Brain pericyte (primary cell): ENCODE results near the gene RAET1L.
"Not testable (repeated sequence)": the region's sequence is repeated elsewhere in the genome, so short reads cannot be mapped to it uniquely, and the experiment has no call there.

Experiments used
- DNase-seq: peaks from one replicate; pipeline ENCODE4 v3.0.0-alpha.2; 2012; ENCODE audit warnings: low read depth, low spot score

Gene RAET1L, protein sequence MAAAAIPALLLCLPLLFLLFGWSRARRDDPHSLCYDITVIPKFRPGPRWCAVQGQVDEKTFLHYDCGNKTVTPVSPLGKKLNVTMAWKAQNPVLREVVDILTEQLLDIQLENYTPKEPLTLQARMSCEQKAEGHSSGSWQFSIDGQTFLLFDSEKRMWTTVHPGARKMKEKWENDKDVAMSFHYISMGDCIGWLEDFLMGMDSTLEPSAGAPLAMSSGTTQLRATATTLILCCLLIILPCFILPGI

DNA sequence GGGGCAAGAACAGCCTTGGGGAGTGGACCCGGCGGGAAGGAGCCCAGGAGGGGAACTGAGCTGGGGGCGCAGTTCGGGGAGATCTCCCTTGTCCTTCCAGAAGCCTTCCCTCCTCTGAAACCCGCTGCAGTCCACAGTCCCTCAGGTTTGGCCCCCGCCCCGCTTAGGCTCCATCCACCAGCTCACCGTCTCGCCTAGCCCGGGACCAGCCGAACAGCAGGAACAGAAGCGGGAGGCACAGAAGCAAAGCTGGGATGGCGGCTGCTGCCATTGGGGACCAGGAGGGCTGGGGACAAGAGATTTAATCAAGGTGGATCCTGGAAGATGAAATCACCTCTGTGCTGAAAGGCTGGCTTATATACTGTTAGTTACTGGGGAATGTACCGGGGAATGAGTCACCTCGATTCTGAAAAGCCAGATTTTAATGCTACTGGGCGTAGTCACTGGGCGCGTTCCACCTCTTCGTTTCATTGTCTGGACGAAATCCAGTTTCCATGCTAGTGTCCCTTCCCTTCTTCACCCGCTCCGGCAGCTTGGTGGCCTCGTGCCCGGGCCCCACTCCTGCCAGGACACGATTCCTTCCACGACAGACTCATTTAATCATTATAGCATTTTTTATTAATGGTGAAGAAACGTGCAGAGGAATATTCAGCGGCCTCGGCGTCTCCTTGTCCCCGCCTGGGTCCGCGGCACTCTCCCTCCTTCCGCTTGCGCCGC lies at the start of gene RAET1L:
Gene RAET1L, minus strand, starts transcription at position 332 of the 717 bp plus-strand sequence. Its CDS starts 61 bp downstream, at position 271.
- no peak for DNase-seq

DNA sequence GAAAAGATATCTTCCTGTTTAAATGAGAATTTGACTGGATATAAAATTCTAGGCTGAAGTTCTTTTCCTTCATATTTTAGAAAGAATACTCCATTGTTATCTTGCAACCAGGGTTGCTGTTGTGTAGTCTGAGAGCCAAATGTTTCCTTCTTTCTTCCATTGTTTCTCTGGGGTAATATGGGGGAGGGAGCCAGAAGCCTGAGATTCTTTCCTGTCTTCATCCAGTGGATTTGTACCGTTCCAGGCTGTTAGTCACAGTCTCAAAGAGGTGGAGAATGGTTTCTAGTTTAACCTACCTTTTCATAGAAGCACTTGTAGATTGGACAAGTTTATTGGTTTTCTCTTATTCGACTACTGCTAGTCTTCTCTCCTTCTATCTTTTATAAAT lies 49.7 kb upstream of the RAET1L start:
- no peak for DNase-seq

DNA sequence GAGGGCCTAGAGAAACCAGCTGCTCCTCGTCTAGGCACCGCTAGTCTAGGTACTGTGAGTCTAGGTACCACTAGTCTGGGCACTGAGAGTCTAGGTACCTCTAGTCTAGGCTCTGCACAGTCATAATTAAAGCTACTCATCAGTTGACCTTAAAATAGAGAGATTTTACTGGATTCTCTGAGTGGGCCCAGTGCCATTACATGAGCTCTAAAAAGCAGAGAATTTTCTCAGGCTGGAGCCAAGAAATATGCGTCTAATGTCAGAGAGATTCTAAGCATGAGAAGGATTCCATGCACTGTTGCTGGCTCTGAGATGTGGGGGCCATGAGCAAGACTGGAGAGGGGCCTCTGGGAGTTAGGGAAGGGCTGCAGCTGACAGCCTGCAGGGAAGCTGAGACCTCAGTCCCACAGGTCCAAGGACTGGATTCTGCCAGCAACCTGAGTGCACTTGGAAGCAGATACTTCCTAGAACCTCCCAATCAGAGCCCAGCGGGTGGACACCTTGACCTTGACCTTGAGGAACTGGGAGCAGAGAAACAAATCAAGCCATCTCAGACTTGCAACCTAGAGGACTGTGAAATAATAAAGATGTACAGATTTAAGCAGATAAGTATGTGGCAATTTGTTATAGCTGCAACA lies 49.2 kb upstream of the RAET1L start:
- not testable (repeated sequence) for DNase-seq

DNA sequence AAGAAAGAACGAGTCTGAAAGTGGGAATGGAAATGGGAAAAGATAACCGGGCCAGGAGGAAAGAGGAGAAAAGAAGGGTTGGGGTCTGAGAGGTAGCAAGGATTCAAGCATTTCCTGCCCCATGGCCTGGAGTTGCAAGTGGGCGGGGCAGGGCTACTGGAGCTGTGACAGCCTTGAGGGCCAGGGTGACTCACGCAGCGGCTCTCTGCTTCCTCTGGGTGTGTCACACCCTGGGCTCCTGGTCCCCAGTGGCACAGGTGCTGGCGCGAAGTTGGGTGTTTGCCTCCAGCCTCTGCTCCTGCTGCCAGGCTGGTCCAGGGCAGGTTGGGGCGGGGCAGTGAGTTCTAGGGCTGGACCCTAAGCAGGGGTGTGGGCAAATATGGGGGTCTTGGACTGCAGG lies 46.9 kb upstream of the RAET1L start:
- no peak for DNase-seq

DNA sequence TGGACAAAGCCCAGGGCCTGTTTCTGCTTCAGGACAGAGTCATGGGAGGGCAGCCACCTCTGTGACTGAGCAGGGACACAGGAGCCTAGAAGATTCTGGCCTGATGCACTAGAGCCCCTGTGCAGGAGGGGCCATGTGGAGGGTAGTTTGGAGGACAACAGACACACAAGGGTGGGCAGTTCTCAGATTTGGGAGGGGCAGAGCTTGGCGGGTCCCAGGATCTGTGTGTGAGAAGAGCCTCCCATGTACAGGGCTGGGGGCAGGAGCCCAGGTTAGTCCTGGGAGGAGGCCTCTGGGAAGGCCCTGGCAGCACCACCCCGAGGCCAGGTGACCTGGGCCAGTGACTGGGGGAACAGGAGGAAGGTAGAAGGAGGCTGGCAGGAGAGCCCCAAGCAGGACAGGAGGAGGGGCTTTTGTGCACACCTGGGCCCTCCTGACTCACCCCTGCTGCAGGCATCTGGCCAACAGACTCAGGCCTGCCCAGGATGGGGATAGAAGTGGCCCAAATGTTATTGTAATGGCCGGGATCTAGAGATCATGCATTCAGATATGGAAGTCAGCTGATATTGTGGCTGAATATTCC lies 45.0 kb upstream of the RAET1L start:
- no peak for DNase-seq

DNA sequence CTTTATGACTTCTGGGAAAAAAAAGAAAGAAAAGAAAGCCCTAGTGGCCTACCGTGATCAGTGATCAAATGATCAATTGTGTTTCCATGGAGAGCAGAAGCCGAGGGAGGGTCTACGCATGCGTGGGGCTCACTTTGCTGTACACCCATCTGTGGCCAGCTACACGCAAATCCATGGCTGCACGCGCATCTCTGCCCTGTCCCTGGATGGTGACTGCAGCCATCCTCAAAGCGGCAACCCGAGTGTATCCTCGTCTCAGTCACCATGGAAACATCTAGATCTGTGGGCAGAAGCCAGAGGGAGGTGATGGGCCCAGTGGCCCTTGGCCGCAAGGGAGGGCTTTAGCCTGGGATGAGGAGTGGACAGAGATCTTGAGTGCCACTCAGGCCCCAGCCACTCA lies 44.4 kb upstream of the RAET1L start:
- DNase-seq, result no peak

DNA sequence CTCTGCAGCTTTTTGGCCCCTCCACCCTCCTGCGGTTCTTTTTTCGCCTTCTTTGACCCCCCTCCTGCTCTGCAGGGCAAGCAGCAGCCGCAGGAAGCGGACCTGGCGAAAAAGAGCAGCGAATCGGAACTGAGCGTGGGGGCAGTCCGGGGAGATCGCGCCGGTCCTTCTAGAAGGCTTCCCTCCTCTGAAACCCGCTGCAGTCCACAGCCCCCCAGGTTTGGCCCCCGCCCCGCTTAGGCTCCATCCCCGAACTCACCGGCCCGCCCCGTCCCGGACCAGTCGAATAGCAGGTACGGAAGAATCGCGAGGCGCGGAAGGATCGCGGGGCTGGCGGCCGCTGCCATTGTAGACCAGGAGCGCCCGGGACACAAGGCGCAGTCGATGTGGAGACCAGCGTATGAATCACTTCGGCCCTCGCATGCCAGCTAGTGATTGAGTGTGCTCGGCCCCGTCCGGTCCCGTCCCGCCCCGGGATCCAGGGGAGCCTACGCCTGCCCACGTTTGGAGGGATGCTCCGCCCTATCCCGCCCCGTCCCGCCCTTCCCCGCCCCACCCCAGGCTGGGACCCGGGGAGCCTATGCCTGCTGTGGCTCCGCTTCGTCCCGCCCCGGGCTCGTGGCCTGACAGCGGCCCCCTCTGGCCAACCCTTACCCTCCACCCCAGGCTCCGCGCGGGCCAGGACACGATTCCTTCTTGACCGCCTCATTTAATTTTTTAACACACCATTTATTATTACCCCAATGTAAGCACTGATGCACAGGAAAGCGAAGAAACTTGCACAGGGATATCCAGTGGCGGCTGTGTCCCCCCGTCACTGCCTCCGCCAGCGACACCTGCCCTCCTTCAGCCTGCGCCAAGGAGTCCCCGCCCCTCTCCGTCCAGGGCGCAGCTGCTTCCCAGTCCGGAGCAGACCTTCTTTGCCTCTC lies 43.7 kb upstream of the RAET1L start, which contains the start of gene ULBP3:
Gene ULBP3, minus strand, starts transcription at position 402 of the 929 bp plus-strand sequence. Its CDS starts 55 bp downstream, at position 347.
- peak; percentile 27 for DNase-seq

DNA sequence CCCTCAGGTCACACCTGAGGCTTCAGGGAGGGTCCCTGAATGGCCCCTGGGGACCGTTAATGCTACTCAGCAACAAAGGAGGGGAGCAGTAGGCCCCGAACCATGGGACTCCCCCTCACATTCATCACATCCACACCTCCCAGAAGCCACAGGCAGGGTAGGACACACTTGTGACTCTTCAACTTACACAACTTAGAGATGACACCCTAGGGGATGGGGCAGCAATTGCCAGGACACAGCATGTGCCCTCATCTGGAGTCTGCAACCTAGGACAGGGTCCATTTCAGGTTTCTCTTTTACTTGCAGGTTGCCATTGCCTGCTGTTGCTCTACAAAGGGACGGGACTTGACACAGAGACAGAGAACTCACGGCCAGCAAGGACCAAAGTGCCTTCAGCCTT lies 42.8 kb upstream of the RAET1L start:
- no peak for DNase-seq

DNA sequence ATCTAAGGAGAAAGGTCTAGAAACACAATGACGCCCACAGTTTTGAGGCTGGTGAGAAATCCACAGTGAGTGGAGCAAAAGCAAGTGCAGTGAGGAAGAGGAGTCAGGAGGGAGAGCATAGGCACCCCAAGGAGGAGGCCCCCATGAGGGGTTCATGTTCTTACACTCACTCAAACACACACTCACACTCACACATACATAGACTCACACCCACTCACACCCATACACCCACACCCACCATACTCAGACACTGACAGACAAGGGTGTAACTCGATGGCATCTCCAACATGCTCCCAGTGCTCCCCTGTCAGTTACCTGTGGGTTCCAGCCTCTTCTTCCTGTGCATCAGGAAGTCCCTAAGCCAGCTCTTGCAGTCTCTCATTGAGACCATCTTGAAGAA lies 39.8 kb upstream of the RAET1L start:
- no peak for DNase-seq

DNA sequence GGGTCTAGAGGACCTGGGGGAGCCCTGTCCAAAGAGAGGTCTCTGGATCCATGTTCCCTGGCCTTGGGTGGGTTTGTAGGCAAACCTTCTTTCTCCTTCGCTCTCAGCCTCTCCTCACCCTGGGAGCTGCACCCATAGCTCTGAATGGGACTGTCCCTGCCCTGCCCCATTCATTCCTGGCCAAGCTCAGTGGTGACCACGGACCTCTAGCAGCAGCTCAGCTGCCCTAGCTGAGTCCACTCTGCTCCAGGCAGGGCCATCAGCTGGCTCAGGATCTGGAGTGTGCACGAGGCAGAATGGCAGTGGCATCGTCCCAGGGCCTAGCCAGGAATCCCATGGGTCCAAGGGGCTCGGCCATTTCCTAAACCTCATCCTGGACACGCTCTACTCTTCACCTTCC lies 38.3 kb upstream of the RAET1L start:
- DNase-seq, result no peak

DNA sequence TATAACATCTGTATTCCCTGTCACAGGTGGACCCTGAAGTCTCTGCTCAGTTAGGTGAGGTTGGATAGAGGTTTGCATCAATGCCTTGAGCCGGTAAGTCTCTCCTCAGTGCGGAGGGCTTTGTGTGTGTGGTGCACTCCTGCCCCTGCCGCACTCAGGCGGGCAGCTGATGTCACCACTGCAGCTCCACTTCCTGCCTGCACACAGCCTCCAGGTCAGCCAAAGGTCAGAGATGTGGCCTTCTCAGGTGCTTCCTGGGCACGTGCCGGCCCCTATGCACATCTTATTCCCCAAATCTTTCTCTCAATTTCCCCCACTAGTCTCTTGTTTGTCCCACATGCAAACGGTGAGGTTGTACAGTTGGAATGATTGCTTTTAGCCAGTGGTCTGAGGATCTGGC lies 34.6 kb upstream of the RAET1L start:
- DNase-seq, result not testable (repeated sequence)

DNA sequence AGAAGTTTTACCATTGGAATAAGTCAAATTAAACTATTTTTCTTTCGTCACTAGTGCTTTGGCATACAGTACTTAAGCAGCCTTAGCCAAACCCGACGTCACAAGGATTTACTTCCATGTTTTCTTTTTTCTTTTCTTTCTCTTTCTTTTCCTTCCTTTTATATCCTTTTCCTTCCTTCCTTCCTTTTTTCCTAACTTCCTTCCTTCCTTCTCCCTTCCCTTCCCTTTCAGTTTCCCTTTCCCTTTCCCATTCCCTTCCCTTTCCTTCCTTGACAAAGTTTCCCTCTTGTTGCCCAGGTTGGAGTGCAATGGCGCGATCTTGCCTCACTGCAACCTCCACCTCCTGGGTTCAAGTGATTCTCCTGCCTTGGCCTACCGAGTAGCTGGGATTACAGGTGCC lies 33.7 kb upstream of the RAET1L start:
- DNase-seq, result no peak

DNA sequence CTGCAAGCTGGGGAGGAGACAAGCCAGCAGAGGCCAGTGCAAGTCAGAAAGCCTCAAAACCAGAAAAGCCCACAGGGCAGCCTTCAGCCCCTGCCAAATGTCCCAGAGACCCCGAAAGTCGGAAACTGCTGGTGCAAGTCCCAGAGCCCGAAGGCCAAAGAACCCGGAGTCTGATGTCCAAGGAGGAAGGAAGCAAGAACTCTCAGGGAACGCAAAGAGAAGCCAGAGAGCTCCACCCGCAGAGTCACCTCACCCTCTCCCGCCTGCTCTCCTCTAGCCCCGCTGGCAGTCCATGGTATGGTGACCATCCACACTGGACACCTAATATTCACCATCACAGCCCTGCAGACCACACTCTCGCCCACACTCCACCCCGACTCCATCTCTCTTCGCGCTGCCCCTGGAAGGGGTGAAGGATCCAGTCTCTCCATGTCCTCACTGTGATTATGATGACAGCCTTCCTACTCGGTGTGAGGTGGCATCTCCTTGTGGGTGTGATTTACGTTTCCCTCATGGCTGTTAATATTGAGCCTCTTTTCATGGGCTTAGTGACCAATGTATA lies 33.0 kb upstream of the RAET1L start:
- DNase-seq, result no peak

DNA sequence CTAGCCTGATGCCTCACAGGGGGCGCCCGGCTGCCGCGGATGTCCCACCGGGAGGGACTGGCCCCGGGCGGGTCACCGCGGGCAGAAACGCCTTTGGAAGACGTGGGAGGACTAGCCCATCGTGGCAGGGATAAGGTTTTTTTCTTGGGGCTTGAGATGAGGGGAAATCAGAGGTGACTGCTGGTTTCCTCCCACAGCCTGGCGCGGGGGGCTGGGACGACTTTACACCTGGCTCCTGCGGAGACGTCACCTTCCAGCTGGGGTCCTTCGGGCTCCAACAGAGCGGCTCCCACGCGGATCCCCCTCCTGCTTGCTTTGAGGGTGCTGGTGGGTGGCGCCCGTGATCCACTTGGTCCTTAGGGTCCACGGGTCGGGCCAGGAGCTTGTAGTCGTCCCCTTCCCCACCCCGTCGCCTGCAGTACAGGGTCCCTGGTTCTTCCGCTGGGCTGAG lies 32.2 kb upstream of the RAET1L start:
- no peak for DNase-seq

DNA sequence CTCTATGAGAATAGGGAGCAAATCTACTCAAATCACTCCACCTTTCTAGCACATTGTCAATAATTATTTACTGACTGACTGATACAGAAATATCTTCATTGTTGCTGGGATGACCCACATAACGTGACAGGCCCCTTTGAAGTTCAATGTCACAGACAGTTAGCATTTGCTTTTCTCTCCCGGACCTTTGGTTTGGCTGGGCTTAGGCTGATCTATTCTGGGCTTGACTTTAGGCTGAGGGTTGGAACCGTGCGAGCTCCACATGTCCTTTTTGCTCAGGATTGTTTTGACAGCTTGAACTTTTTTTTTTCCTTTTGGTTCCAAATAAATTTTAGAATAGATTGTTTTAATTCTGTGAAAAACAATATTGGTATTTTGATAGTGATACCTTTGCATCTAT lies 31.6 kb upstream of the RAET1L start:
- no peak for DNase-seq

DNA sequence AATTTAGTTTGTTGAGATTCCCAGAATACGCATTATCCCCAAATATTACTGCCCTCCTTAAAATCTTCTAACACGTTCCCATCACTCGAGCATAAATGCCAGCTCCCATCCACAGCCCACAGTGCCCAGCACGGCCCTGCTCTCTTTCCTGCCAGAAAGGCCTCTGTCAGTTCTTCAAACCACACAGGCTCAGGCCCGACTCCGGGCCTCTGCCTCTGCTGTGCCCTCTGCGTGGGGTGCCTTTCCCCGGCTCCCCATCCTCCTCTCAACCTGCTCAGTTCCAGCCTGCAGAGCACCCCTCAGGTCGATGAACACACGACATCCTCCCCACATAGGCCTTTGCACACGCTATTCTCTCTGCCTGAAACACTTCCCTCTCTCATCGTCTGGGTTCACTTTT lies 30.8 kb upstream of the RAET1L start:
- DNase-seq, result no peak

DNA sequence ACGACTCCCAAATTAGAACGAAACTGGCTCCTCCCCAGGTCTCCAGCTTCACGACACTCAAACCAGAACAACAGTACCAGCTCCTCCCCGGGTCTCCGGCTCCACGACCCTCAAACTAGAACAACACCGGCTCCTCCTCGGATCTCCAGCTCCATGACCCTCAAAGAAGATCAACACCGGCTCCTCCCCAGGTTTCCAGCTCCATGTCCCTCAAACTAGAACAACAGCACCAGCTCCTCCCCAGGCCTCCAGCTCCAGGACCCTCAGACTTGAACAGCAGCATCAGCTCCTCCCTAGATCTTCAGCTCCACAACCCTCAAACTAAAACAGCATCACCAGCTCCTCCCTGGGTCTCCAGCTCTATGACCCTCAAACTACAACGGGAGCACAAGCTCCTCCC lies 29.8 kb upstream of the RAET1L start:
- DNase-seq, result no peak

DNA sequence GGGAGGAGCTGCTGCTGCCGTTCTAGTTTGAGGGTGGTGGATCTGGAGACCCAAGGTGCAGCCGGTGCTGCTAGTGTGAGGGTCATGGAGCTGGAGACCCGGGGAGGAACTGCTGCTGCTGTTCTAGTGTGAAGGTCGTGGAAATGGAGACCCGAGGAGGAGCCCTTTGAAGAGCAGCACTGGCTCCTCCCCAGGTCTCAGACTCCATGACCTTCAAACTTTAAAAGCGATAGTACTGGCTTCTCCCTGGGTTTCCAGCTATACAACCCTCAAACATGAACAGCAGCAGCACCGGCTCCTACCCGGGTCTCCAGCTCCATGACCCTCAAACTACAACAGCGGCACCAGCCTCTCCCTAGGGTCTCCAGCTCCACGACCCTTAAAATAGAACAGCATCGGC lies 28.1 kb upstream of the RAET1L start:
- no peak for DNase-seq

DNA sequence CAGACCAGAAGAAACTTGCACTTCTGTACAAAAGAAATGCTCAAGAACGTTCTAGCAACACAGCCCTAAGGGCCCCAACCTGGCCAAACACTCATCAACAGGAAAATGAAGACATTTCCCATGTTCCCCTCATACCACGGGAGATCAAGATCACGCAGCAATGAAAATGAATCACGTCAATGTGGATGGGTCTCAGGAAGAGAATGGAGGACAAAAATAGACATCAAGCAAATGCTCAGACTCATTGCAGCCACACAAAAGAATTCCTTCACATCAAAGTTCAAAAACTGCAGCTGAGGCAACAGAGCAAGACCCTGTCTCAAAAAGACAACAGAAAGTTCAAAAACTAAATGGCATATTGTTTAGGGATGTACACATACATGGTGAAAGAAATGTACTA lies 25.5 kb upstream of the RAET1L start:
- no peak for DNase-seq

DNA sequence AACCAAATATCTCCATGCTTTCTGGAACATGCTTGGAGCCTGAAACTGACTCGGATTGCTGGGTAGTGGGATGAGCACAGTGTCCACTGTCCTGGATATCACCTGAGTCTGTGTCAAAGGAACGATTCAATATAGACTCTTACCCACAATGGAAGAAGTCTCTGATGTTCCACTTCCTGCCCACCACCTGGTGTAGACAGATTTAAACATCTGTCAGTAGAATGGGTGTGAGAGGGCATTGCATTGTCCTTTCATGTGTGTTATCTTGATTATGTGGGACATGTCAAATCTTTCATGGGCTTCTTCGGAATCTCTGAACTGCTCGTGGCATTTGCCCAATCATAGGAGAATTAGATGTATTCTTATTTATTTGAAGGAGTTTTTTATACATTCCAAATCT lies 22.8 kb upstream of the RAET1L start:
- DNase-seq, result no peak

DNA sequence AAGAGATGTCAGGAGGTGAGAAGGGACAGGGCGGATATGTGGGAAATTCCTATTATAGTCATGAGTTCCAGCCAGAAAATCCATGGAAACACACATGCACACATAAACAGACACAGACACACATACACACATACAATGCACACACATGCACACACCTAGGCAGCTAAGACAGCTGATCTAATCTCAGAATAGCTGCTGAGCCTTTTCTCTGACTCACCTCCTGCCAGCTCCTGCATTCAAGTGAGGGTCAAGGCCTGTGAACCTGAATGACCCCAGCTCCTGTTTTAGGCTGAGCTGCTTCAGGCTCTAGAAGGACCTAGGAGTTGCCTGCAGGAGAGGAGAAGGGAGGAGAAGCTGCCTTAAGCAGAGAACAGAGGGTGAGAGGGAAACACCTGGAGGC lies 21.6 kb upstream of the RAET1L start:
- no peak for DNase-seq
